OCI-LY1 (cell line): ENCODE measurements around the gene HDAC7.

Experiments
- EZH2 ChIP-seq: fragments of 200-600 bp; sonication (generic), shearing (Covaris generic); IDR thresholded peaks from 2 replicates; pipeline ENCODE4 v1.8.0; 2017; ENCODE audit warnings: borderline replicate concordance, mixed run types, mild to moderate bottlenecking, antibody characterized with exemption, low read length, moderate library complexity, mixed read lengths
- TF ChIP-seq, protein P1 (sequence below): fragments of 200-600 bp; sonication (generic), shearing (Covaris generic); IDR thresholded peaks from 2 replicates; pipeline ENCODE4 v1.5.1; 2017; ENCODE audit warnings: mild to moderate bottlenecking, antibody characterized with exemption, low read length, moderate library complexity, mixed read lengths

DNA sequence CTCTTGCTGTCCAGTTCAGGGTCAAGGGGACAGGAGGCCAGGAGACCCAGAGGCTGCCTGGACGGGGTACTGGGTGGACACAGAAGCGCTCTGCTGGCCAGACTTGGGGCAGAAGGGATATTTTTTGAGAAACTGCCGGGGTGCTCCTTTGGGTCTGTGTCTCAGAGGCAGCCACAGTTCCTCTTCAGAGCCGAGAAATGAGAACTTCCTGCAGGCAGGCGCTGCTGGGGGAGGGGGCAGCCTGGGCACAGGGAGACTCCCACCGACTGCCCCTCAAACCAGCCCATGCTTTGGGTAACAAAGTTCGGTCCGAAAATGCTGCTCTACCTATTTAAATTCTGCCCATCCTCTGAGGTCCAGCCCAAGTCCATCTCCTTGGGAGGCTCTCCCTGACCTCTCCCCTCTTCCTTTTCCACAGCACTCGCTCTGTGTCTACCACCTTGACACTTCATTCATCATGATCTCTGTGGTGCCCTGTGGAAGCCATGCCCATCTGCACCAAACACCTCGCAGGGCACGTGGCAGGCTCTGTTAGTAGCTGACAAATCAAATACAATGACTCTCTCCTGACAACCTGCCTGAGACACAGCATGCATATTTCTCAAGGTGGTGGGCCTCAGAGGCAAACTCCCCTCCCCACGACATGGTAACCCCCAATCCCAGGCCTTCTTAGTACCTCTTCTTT, 16.4 kb downstream of the HDAC7 start:
- TF ChIP-seq, protein P1, sequence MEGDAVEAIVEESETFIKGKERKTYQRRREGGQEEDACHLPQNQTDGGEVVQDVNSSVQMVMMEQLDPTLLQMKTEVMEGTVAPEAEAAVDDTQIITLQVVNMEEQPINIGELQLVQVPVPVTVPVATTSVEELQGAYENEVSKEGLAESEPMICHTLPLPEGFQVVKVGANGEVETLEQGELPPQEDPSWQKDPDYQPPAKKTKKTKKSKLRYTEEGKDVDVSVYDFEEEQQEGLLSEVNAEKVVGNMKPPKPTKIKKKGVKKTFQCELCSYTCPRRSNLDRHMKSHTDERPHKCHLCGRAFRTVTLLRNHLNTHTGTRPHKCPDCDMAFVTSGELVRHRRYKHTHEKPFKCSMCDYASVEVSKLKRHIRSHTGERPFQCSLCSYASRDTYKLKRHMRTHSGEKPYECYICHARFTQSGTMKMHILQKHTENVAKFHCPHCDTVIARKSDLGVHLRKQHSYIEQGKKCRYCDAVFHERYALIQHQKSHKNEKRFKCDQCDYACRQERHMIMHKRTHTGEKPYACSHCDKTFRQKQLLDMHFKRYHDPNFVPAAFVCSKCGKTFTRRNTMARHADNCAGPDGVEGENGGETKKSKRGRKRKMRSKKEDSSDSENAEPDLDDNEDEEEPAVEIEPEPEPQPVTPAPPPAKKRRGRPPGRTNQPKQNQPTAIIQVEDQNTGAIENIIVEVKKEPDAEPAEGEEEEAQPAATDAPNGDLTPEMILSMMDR, result no peak
- no peak for TF ChIP-seq EZH2
